Kidney (tissue), 14 donors: ENCODE results near the gene DENND4A. TPM values are rescaled to one million over a fixed set of nuclear protein-coding genes. Genes with fewer than 3 reads are reported as not detected.

Experiments
- DNase-seq, 5 donors: peaks; one replicate each; pipeline ENCODE4 v3.0.0-alpha.2; 2013 to 2020
- FAIRE-seq: peaks from 2 replicates; lab custom pipeline; 2012; peaks lifted over from hg19 to GRCh38; lab: Jason Lieb, UNC
- H3K27ac ChIP-seq, 2 donors: one replicate each; pipeline ENCODE4 v1.7.0; 2013; ENCODE audit warnings: low read depth in 2 of 2, low read length in 2 of 2, inconsistent platforms in 1 of 2
- H3K27me3 ChIP-seq: one replicate; pipeline ENCODE4 v1.7.1; 2013; ENCODE audit warnings: low read length, inconsistent platforms; ENCODE audit not compliant: control insufficient read depth, insufficient read depth
- H3K36me3 ChIP-seq, 3 donors: one replicate each; pipeline versions ENCODE4 v1.7.0 to v1.7.1; 2013; ENCODE audit warnings: low read length in 3 of 3, control low read depth in 1 of 3, inconsistent platforms in 1 of 3; ENCODE audit not compliant: insufficient read depth in 3 of 3, control insufficient read depth in 2 of 3
- H3K4me1 ChIP-seq, 3 donors: one replicate each; pipeline versions ENCODE4 v1.7.0 to v1.7.1; 2013; ENCODE audit warnings: low read length in 3 of 3, inconsistent platforms in 1 of 3, low read depth in 1 of 3; ENCODE audit not compliant: control insufficient read depth in 2 of 3, insufficient read depth in 2 of 3
- H3K4me3 ChIP-seq, 3 donors: one replicate each; pipeline versions ENCODE4 v1.7.0 to v1.8.1; 2013; ENCODE audit warnings: low read length in 3 of 3, control low read depth in 1 of 3, inconsistent platforms in 1 of 3
- H3K9ac ChIP-seq, 3 donors: one replicate each; pipeline versions ENCODE4 v1.7.0 to v1.7.1; 2013; ENCODE audit warnings: low read length in 3 of 3, control low read depth in 1 of 3, inconsistent platforms in 1 of 3
- H3K9me3 ChIP-seq, 3 donors: one replicate each; pipeline versions ENCODE4 v1.7.0 to v1.7.1; 2013; ENCODE audit warnings: low read length in 3 of 3, control low read depth in 1 of 3, inconsistent platforms in 1 of 3; ENCODE audit not compliant: control insufficient read depth in 2 of 3, insufficient read depth in 1 of 3
- CTCF ChIP-seq: IDR thresholded peaks from 3 replicates; pipeline ENCODE4 v1.5.1; 2012; ENCODE audit warnings: mild to moderate bottlenecking, moderate library complexity, borderline replicate concordance; ENCODE audit not compliant: insufficient read depth; ENCODE audit errors: extremely low read depth
- intact Hi-C: fragments of 100-400 bp; cut with DNase I; formaldehyde crosslinking; loops from one replicate; pipeline ENCODE4 v1.11.1; 2022
- polyA plus RNA-seq: library from polyadenylated mRNA; stranded (reverse); fragments of 350-450 nt; fragmentation: Illumina TruSeq; extraction: RNeasy Lipid Tissue Mini Kit (QIAGEN cat#74804); gene quantifications from one replicate; pipeline ENCODE4 v1.2.3, GENCODE V29; 2014; ENCODE audit warnings: low read depth, low replicate concordance; ENCODE audit not compliant: insufficient read depth
- total RNA-seq: library from RNA; stranded (reverse); fragmentation: NEBNext Ultra II Directional; extraction: Animal tissue kit (Norgen Biotek cat#: 25700); gene quantifications from one replicate; pipeline ENCODE4 v1.2.1, GENCODE V29; 2021
- donor health status: control.
- donor health status: control.
- donor health status: control.
- donor health status: control.
- donor health status: control.
- donor health status: DM: yes; HTN: yes; CAD: no.
- donor health status: Normal renal cell carcinoma (clear cell type).

Gene DENND4A
- total and polyA plus RNA-seq, 2 donors from 2014 or later, result 8.6 to 35.9 TPM

- H3K4me3 ChIP-seq, result no peak overlapping the region
- no peaks in the 10 kb centered on the region for H3K36me3 ChIP-seq
- H3K27me3 ChIP-seq, result no peaks in the 10 kb centered on the region
- no peak overlapping the region for H3K9ac ChIP-seq
- no peak for TF ChIP-seq CTCF
- peaks cover 10 to 28% (median 26%) of the 10 kb centered on the region in 3 donors for H3K4me1 ChIP-seq
- intact Hi-C loops, result no loop called here
- no peak for FAIRE-seq
- H3K27ac ChIP-seq, result no peak overlapping the region
- peak in 1 of 5 donors; percentile 75 for DNase-seq
- H3K9me3 ChIP-seq, result no peaks in the 10 kb centered on the region
These were observed 43.4 kb upstream of the DENND4A start for GRCh38 chr15:65835447-65835846.

- peaks cover 10 to 28% (median 26%) of the 10 kb centered on the region in 3 donors for H3K4me1 ChIP-seq
These were observed 42.6 kb upstream of the DENND4A start for GRCh38 chr15:65834603-65835282.

GRCh38 chr15:65833501-65834205 lies 41.6 kb upstream of the DENND4A start:
- peak overlapping the region in 2 of 3 donors; percentile 53 to 71 for H3K9ac ChIP-seq
- intact Hi-C loops, result no loop called here
- no peaks in the 10 kb centered on the region for H3K36me3 ChIP-seq
- FAIRE-seq, result no peak
- H3K4me1 ChIP-seq, result peaks cover 10 to 28% (median 26%) of the 10 kb centered on the region in 3 donors
- peak overlapping the region; percentile 90 to 98 for H3K27ac ChIP-seq
- no peaks in the 10 kb centered on the region for H3K9me3 ChIP-seq
- H3K27me3 ChIP-seq, result no peaks in the 10 kb centered on the region
- DNase-seq, result peak in 1 of 5 donors; percentile 67
- TF ChIP-seq CTCF, result no peak
- peak overlapping the region in 1 of 3 donors; percentile 33 for H3K4me3 ChIP-seq

More at GRCh38 chr15:65834603-65835282, 42.6 kb upstream of the DENND4A start:
- H3K9me3 ChIP-seq, result no peaks in the 10 kb centered on the region
- no peak overlapping the region for H3K9ac ChIP-seq
- no peaks in the 10 kb centered on the region for H3K27me3 ChIP-seq
- DNase-seq (no peak), FAIRE-seq (no peak)
- no peak overlapping the region for H3K27ac ChIP-seq
- TF ChIP-seq CTCF, result no peak
- intact Hi-C loops, result no loop called here
- no peak overlapping the region for H3K4me3 ChIP-seq
- no peaks in the 10 kb centered on the region for H3K36me3 ChIP-seq
